Trophoblast cell (in vitro differentiated cells and primary cell): ENCODE results near the gene NADSYN1.

Source experiments
- DNase-seq, 2 donors: peaks; one replicate each; pipeline ENCODE4 v3.0.0-alpha.2; 2016
- H2AFZ ChIP-seq: 2 replicates; pipeline ENCODE4 v1.6.1; 2013; ENCODE audit warnings: low read length, moderate library complexity, mild to moderate bottlenecking; ENCODE audit not compliant: insufficient read depth, poor library complexity
- H2AK5ac ChIP-seq: 2 replicates; pipeline ENCODE4 v1.6.1; 2013; ENCODE audit warnings: mild to moderate bottlenecking, low read length
- H2BK120ac ChIP-seq: 2 replicates; pipeline ENCODE4 v1.6.1; 2013; ENCODE audit warnings: low read length, mild to moderate bottlenecking, moderate library complexity; ENCODE audit not compliant: insufficient read depth, poor library complexity
- H2BK12ac ChIP-seq: 2 replicates; pipeline ENCODE4 v1.6.1; 2013; ENCODE audit warnings: mild to moderate bottlenecking, low read length, moderate library complexity
- H2BK5ac ChIP-seq: 2 replicates; pipeline ENCODE4 v1.6.1; 2013; ENCODE audit warnings: low read length, low read depth, moderate library complexity, mild to moderate bottlenecking; ENCODE audit not compliant: poor library complexity
- H3K14ac ChIP-seq: 2 replicates; pipeline ENCODE4 v1.6.1; 2013; ENCODE audit warnings: mild to moderate bottlenecking, low read length
- H3K18ac ChIP-seq: 2 replicates; pipeline ENCODE4 v1.6.1; 2013; ENCODE audit warnings: mild to moderate bottlenecking, low read length
- H3K23ac ChIP-seq: 2 replicates; pipeline ENCODE4 v1.6.1; 2013; ENCODE audit warnings: low read length
- H3K27ac ChIP-seq: 2 replicates; pipeline ENCODE4 v1.5.1; 2013; ENCODE audit warnings: low read depth, mild to moderate bottlenecking, inconsistent platforms, low read length, moderate library complexity
- H3K27me3 ChIP-seq: 2 replicates; pipeline ENCODE4 v1.6.1; 2013; ENCODE audit warnings: inconsistent platforms, mild to moderate bottlenecking, low read length, moderate library complexity; ENCODE audit not compliant: insufficient read depth
- H3K36me3 ChIP-seq, 2 experiments: 1 replicate in 1 of 2; 2 replicates in 1 of 2; pipeline ENCODE4 v1.6.1; 2013; ENCODE audit warnings: low read length in 2 of 2, mild to moderate bottlenecking in 2 of 2, moderate library complexity in 1 of 2; ENCODE audit not compliant: insufficient read depth in 2 of 2, control insufficient read depth in 1 of 2
- H3K4ac ChIP-seq: 2 replicates; pipeline ENCODE4 v1.6.1; 2013; ENCODE audit warnings: low read depth, mild to moderate bottlenecking, low read length, moderate library complexity
- H3K4me1 ChIP-seq, 2 experiments: 1 replicate in 1 of 2; 2 replicates in 1 of 2; pipeline ENCODE4 v1.6.1; 2013; ENCODE audit warnings: low read length in 2 of 2, mild to moderate bottlenecking in 2 of 2, moderate library complexity in 1 of 2; ENCODE audit not compliant: insufficient read depth in 2 of 2, control insufficient read depth in 1 of 2
- H3K4me2 ChIP-seq: 2 replicates; pipeline ENCODE4 v1.6.1; 2013; ENCODE audit warnings: inconsistent platforms, mild to moderate bottlenecking, low read length, moderate library complexity
- H3K4me3 ChIP-seq: 2 replicates; pipeline ENCODE4 v1.5.1; 2013; ENCODE audit warnings: mild to moderate bottlenecking, low read depth, low read length, inconsistent platforms
- H3K79me1 ChIP-seq: one replicate; pipeline ENCODE4 v1.6.1; 2013; ENCODE audit warnings: low read length
- H3K79me2 ChIP-seq: 2 replicates; pipeline ENCODE4 v1.6.1; 2013; ENCODE audit warnings: low read length, mild to moderate bottlenecking; ENCODE audit not compliant: control insufficient read depth, insufficient read depth, poor library complexity
- H3K9ac ChIP-seq: 2 replicates; pipeline ENCODE4 v1.6.1; 2013; ENCODE audit warnings: mild to moderate bottlenecking, low read length
- H3K9me3 ChIP-seq: 2 replicates; pipeline ENCODE4 v1.6.1; 2013; ENCODE audit warnings: low read depth, mild to moderate bottlenecking, control low read depth, inconsistent platforms, low read length; ENCODE audit not compliant: insufficient read depth
- H4K12ac ChIP-seq: 2 replicates; pipeline ENCODE4 v1.6.1; 2013; ENCODE audit warnings: low read depth, mild to moderate bottlenecking, low read length, moderate library complexity
- H4K8ac ChIP-seq: 2 replicates; pipeline ENCODE4 v1.6.1; 2013; ENCODE audit warnings: low read depth, mild to moderate bottlenecking, low read length, moderate library complexity
- H4K91ac ChIP-seq: one replicate; pipeline ENCODE4 v1.6.1; 2013; ENCODE audit warnings: low read depth, mild to moderate bottlenecking, low read length, moderate library complexity
- WGBS: extraction: QIAGEN DNeasy Blood & Tissue Kit; methylation state at CpG from one replicate; pipeline ENCODE4 v1.1.7; 2013; ENCODE audit warnings: missing lambda C conversion rate; ENCODE audit not compliant: insufficient read length, insufficient coverage; ENCODE audit errors: extremely low coverage; 5-methylcytosine and 5-hydroxymethylcytosine counted together

The NADSYN1 gene

GRCh38 chr11:71459767-71460320 lies 6.8 kb downstream of the NADSYN1 start:
- no CpG with 5 or more reads among the region's 11 CpGs for WGBS
- no peak overlapping the region for H4K8ac ChIP-seq

DNA sequence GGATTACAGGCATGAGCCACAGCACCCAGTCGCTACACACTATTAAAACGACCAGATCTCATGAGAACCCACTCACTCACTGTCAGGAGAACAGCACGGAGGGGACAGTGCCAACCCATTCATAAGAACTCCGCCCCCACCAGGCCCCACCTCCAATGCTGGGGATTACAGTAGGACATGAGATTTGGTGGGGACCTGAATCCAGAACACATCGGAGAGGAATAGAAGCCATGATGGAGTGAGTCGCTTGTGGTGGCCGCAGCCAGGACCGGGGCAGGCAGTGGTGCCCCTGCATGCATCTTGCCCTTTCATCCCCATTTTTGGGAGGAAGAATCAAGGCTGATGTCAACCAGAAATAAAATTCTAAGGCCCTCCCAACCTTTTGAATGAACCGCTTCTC lies 8.7 kb downstream of the NADSYN1 start:
- H2BK120ac ChIP-seq, result no peak overlapping the region
- no peak overlapping the region for H3K4me3 ChIP-seq
- H2BK12ac ChIP-seq, result no peak overlapping the region
- no peaks in the 10 kb centered on the region for H3K79me2 ChIP-seq
- no peak overlapping the region for H4K12ac ChIP-seq
- no peaks in the 10 kb centered on the region for H3K27me3 ChIP-seq
- no peak overlapping the region for H3K18ac ChIP-seq
- DNase-seq, result no peak
- peaks cover 0 to 3% of the 10 kb centered on the region in 2 experiments for H3K4me1 ChIP-seq
- H3K14ac ChIP-seq, result no peak overlapping the region
- H2BK5ac ChIP-seq, result no peak overlapping the region
- H4K8ac ChIP-seq, result no peak overlapping the region
- H4K91ac ChIP-seq, result no peak overlapping the region
- H3K4ac ChIP-seq, result no peak overlapping the region
- no peak overlapping the region for H3K27ac ChIP-seq
- H3K79me1 ChIP-seq, result no peaks in the 10 kb centered on the region
- no peak overlapping the region for H3K23ac ChIP-seq
- peaks cover 5% of the 10 kb centered on the region for H3K9me3 ChIP-seq
- no peak overlapping the region for H3K4me2 ChIP-seq
- H2AK5ac ChIP-seq, result no peak overlapping the region
- H3K9ac ChIP-seq, result no peak overlapping the region
- no CpG with 5 or more reads among the region's 9 CpGs for WGBS
- no peak overlapping the region for H2AFZ ChIP-seq
- peaks cover 42 to 46% of the 10 kb centered on the region in 2 experiments for H3K36me3 ChIP-seq

More at GRCh38 chr11:71459767-71460320, 6.8 kb downstream of the NADSYN1 start:
- Histone ChIP-seq H3K36me3 (peaks cover 46 to 49% of the 10 kb centered on the region in 2 experiments), H4K12ac (no peak overlapping the region), H3K9ac (no peak overlapping the region), H3K4me1 (peaks cover 0 to 3% of the 10 kb centered on the region in 2 experiments), H2AK5ac (no peak overlapping the region), H2BK120ac (no peak overlapping the region), H2AFZ (no peak overlapping the region), H3K23ac (no peak overlapping the region), H3K4me2 (no peak overlapping the region), H3K14ac (no peak overlapping the region), H3K18ac (no peak overlapping the region), H3K4ac (no peak overlapping the region), H2BK12ac (no peak overlapping the region), H3K27ac (no peak overlapping the region), H4K91ac (no peak overlapping the region), H3K9me3 (peaks cover 5% of the 10 kb centered on the region), H2BK5ac (no peak overlapping the region), H3K79me1 (no peaks in the 10 kb centered on the region), H3K79me2 (no peaks in the 10 kb centered on the region), H3K4me3 (peak overlapping the region; percentile 18), H3K27me3 (no peaks in the 10 kb centered on the region)
- no peak for DNase-seq

- no peak for DNase-seq
- Histone ChIP-seq H2BK5ac (no peak overlapping the region), H3K4me1 (peaks cover 0 to 3% of the 10 kb centered on the region in 2 experiments), H3K79me1 (no peaks in the 10 kb centered on the region), H3K9ac (no peak overlapping the region), H3K79me2 (no peaks in the 10 kb centered on the region), H3K4ac (no peak overlapping the region), H3K9me3 (peaks cover 5% of the 10 kb centered on the region), H2AK5ac (no peak overlapping the region), H3K36me3 (peaks cover 42 to 43% of the 10 kb centered on the region in 2 experiments), H4K91ac (no peak overlapping the region), H3K27me3 (no peaks in the 10 kb centered on the region), H4K12ac (no peak overlapping the region), H2BK120ac (no peak overlapping the region), H3K23ac (no peak overlapping the region), H2AFZ (no peak overlapping the region), H3K14ac (no peak overlapping the region), H3K4me3 (no peak overlapping the region), H4K8ac (no peak overlapping the region), H2BK12ac (no peak overlapping the region), H3K27ac (no peak overlapping the region), H3K4me2 (no peak overlapping the region), H3K18ac (no peak overlapping the region)
- WGBS, result no CpG with 5 or more reads among the region's 11 CpGs
Measured at GRCh38 chr11:71462726-71463125, 9.7 kb downstream of the NADSYN1 start.

DNA sequence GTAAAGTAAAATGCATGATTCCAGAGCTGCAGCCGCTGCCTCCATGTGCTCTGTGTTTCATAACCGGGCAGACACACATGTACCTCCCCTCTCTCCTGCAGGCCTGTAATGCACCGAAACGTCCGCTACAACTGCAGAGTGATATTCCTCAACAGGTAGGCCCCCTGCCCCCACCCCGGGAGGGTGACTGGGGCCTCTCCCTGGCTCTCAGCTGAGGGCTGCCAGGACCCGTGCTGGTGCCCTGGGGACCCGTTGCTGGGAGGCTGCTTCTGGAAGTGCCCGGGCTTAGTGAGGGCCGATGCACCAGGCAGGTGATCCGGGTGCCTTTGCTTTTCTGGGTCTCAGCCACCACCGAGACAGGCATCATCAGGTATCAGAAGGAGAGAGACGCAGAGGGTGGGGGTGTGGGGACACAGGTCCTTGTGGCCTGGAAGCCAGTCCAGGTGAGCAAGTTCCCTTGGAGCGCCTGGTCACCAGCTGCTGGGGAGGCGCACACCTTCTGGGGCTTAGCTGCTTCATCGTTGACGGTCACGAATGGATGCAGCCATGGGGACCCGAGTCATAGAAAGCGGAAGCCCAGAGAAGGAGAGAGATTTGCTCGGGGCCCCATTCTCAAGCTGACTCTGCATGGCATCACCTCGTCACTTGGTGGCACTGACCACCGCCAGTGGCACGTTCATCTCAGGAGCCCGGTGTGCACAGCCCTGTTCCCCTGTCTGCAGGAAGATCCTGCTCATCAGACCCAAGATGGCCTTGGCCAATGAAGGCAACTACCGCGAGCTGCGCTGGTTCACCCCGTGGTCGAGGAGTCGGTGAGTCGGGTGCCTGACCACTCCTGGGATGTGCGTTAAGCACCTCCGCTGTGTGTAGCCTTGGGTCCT lies 10.6 kb downstream of the NADSYN1 start:
- Histone ChIP-seq H2BK12ac (no peak overlapping the region), H4K12ac (no peak overlapping the region), H3K14ac (no peak overlapping the region), H4K8ac (no peak overlapping the region), H2AFZ (no peak overlapping the region), H3K18ac (no peak overlapping the region), H2AK5ac (no peak overlapping the region), H3K36me3 (peaks cover 37 to 40% of the 10 kb centered on the region in 2 experiments), H3K23ac (no peak overlapping the region), H3K79me2 (no peaks in the 10 kb centered on the region), H2BK5ac (no peak overlapping the region), H3K4me2 (no peak overlapping the region), H3K27me3 (no peaks in the 10 kb centered on the region), H3K4me3 (no peak overlapping the region), H3K9ac (no peak overlapping the region), H3K27ac (no peak overlapping the region), H2BK120ac (no peak overlapping the region), H3K9me3 (peaks cover 5% of the 10 kb centered on the region), H3K79me1 (no peaks in the 10 kb centered on the region), H3K4ac (no peak overlapping the region), H4K91ac (no peak overlapping the region), H3K4me1 (peaks cover 0 to 3% of the 10 kb centered on the region in 2 experiments)
- WGBS, result no CpG with 5 or more reads among the region's 34 CpGs
- DNase-seq, result no peak
